Measurements from ENCODE around the gene ANAPC1.
"Not testable (repeated sequence)": the region's sequence is repeated elsewhere in the genome, so short reads cannot be mapped to it uniquely, and the experiment has no call there.

- not testable (repeated sequence) for TF ChIP-seq CTCF, POLR2A, EP300 (IDR thresholded peaks at IDR 0.05)
These were observed 156.3 kb downstream of the ANAPC1 start for GRCh38 chr2:111727611-111728110.
